IPS-18a (cell line): Measurements from ENCODE around the gene SNW1.

Source experiments
- H3K27ac ChIP-seq: one replicate; pipeline ENCODE4 v1.5.1; 2013; ENCODE audit warnings: low read length
- H3K27me3 ChIP-seq: one replicate; pipeline ENCODE4 v1.6.1; 2013; ENCODE audit warnings: mild to moderate bottlenecking, low read length; ENCODE audit not compliant: control insufficient read depth, insufficient read depth
- H3K36me3 ChIP-seq: one replicate; pipeline ENCODE4 v1.6.1; 2013; ENCODE audit warnings: low read depth, low read length; ENCODE audit not compliant: control insufficient read depth
- H3K4me1 ChIP-seq: one replicate; pipeline ENCODE4 v1.6.1; 2013; ENCODE audit warnings: low read depth, low read length; ENCODE audit not compliant: control insufficient read depth
- H3K4me3 ChIP-seq: one replicate; pipeline ENCODE4 v1.5.1; 2013; ENCODE audit warnings: low read length
- H3K9ac ChIP-seq: one replicate; pipeline ENCODE4 v1.6.1; 2013; ENCODE audit warnings: mild to moderate bottlenecking, low read length, moderate library complexity
- H3K9me3 ChIP-seq: one replicate; pipeline ENCODE4 v1.6.1; 2013; ENCODE audit warnings: low read depth, low read length; ENCODE audit not compliant: control insufficient read depth

The SNW1 gene

DNA sequence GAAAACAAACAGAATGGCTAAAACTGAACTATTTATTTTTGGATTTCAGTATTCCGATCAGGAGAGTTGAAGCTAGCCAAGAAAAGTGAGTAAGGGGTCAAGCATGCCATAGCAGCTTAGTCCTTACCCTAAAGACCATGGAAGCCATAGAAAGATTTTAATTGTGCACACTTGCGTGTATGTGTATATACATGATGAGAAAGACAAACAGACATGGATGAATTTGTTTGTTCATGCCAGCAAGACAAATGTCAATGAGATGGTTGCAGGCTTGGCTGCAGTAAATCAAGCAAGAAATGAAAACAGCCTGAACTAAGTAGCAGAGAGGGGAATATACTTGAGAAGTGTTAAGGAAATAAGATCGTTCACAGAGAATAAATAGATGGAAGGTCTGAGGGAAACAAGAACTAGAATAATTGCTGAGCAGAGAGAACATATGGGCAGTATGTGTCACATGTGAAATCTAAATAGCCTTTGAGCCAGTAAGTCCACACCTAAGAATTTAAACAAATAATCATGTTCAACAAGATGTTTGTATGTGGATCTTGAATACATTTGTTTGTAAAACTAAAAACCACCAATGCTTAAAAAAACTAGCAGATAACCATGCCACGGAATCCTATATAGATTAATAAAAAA lies 14.8 kb downstream of the SNW1 start:
- Histone ChIP-seq H3K9me3 (no peaks in the 10 kb centered on the region), H3K4me1 (no peaks in the 10 kb centered on the region), H3K4me3 (no peak overlapping the region), H3K9ac (no peak overlapping the region), H3K27me3 (no peaks in the 10 kb centered on the region), H3K27ac (no peak overlapping the region), H3K36me3 (peaks cover 54% of the 10 kb centered on the region)

DNA sequence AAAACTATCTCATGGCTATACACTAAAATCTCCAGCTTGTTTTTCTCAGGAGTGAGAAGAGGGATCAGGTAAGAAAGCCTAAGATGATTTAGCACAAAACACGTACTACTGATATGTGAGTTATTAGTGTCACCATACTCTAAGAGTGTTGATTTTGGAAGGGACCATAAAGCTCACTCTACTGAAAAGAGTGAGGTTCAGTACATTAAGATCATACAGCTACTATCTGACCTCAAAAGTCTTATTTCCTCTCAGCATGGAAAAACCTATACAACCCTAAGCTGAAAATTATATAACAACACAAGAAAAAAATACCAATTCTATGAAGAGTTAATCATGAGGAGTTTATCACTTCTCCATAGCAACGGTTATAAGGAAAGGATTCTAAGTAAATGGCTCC lies 19.5 kb downstream of the SNW1 start:
- H3K4me1 ChIP-seq = no peaks in the 10 kb centered on the region
- no peak overlapping the region for H3K9ac ChIP-seq
- H3K4me3 ChIP-seq = no peak overlapping the region
- no peaks in the 10 kb centered on the region for H3K9me3 ChIP-seq
- peaks cover 48% of the 10 kb centered on the region for H3K36me3 ChIP-seq
- no peak overlapping the region for H3K27ac ChIP-seq
- no peaks in the 10 kb centered on the region for H3K27me3 ChIP-seq

- no peak overlapping the region for H3K9ac ChIP-seq
- no peak overlapping the region for H3K27ac ChIP-seq
- H3K9me3 ChIP-seq = no peaks in the 10 kb centered on the region
- H3K4me3 ChIP-seq = no peak overlapping the region
- no peaks in the 10 kb centered on the region for H3K4me1 ChIP-seq
- no peaks in the 10 kb centered on the region for H3K27me3 ChIP-seq
- peaks cover 57% of the 10 kb centered on the region for H3K36me3 ChIP-seq
Measured at GRCh38 chr14:77738559-77739250, 22.3 kb downstream of the SNW1 start.

- Histone ChIP-seq H3K27me3 (no peaks in the 10 kb centered on the region), H3K9ac (no peak overlapping the region), H3K9me3 (no peaks in the 10 kb centered on the region), H3K27ac (no peak overlapping the region), H3K4me3 (no peak overlapping the region), H3K4me1 (no peaks in the 10 kb centered on the region), H3K36me3 (peaks cover 96% of the 10 kb centered on the region)
Measured at GRCh38 chr14:77730976-77731497, 29.9 kb downstream of the SNW1 start.

DNA sequence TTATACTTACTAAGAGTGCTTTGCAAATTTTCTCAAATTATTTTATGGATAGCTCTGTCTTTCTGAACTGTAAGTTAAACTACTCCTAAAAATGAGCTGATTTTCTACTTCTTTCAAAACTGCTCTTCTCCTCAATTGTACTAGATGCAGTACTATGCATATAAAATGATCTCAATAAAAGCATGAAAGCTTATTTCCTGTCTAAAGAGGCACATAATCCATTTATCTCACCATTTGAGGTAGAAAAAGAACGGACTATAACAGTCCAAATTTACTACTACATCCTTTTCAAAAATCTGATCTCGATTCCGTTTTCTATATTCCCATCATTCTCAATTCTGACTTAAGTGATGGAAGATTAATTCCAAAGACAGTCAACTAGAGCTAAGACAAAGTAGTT lies 38.7 kb downstream of the SNW1 start:
- Histone ChIP-seq H3K4me3 (no peak overlapping the region), H3K36me3 (peaks cover 77% of the 10 kb centered on the region), H3K9me3 (no peaks in the 10 kb centered on the region), H3K9ac (no peak overlapping the region), H3K27ac (no peak overlapping the region), H3K27me3 (no peaks in the 10 kb centered on the region), H3K4me1 (no peaks in the 10 kb centered on the region)

- no peak overlapping the region for H3K27ac ChIP-seq
- H3K9ac ChIP-seq = no peak overlapping the region
- H3K36me3 ChIP-seq = peaks cover 78% of the 10 kb centered on the region
- H3K4me3 ChIP-seq = no peak overlapping the region
- H3K27me3 ChIP-seq = no peaks in the 10 kb centered on the region
- no peaks in the 10 kb centered on the region for H3K4me1 ChIP-seq
- H3K9me3 ChIP-seq = no peaks in the 10 kb centered on the region
Measured at GRCh38 chr14:77721437-77721836, 39.5 kb downstream of the SNW1 start.

DNA sequence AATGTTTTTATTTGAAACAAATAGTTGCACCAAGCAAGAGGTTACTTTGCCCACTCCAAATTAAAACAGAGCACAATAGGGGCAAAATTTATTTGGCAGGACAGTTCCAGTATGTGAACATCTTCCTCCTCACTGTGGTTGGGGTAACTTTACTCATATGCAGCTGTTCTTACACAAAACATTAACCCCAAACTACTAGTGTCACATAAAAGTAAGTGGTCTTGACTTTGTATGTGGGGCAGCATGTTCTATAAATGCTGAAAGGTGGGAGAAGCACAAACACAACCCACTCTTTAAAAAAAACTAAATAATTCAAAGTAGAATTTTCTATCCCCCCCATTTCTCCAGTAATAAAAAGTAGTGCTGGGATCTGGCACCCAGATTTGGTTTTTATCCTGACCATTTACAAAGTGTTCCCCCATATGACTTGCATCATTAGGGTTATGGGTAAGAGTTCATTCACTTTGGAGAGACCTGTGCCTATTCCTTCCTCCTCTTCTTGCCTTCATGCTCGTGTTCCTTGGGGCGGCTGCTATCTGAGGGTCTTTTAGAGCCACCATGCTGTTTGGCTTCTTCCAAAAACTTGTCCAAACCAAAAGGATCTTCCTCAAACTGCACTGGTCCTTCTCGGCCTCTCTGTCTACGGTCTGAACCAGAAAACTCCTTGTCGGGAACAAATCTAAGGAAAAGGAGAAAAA lies 43.2 kb downstream of the SNW1 start:
- no peaks in the 10 kb centered on the region for H3K4me1 ChIP-seq
- H3K9me3 ChIP-seq = no peaks in the 10 kb centered on the region
- no peak overlapping the region for H3K9ac ChIP-seq
- H3K4me3 ChIP-seq = no peak overlapping the region
- no peak overlapping the region for H3K27ac ChIP-seq
- peaks cover 81% of the 10 kb centered on the region for H3K36me3 ChIP-seq
- H3K27me3 ChIP-seq = no peaks in the 10 kb centered on the region

GRCh38 chr14:77714926-77715325 lies 46.0 kb downstream of the SNW1 start:
- H3K27ac ChIP-seq = no peak overlapping the region
- peaks cover 84% of the 10 kb centered on the region for H3K36me3 ChIP-seq
- H3K4me1 ChIP-seq = no peaks in the 10 kb centered on the region
- H3K4me3 ChIP-seq = no peak overlapping the region
- no peaks in the 10 kb centered on the region for H3K27me3 ChIP-seq
- H3K9me3 ChIP-seq = no peaks in the 10 kb centered on the region
- H3K9ac ChIP-seq = no peak overlapping the region

GRCh38 chr14:77710364-77710763 lies 50.6 kb downstream of the SNW1 start:
- Histone ChIP-seq H3K9me3 (no peaks in the 10 kb centered on the region), H3K27me3 (no peaks in the 10 kb centered on the region), H3K36me3 (peaks cover 49% of the 10 kb centered on the region), H3K4me3 (no peak overlapping the region), H3K27ac (no peak overlapping the region), H3K9ac (no peak overlapping the region), H3K4me1 (peaks cover 4% of the 10 kb centered on the region)

DNA sequence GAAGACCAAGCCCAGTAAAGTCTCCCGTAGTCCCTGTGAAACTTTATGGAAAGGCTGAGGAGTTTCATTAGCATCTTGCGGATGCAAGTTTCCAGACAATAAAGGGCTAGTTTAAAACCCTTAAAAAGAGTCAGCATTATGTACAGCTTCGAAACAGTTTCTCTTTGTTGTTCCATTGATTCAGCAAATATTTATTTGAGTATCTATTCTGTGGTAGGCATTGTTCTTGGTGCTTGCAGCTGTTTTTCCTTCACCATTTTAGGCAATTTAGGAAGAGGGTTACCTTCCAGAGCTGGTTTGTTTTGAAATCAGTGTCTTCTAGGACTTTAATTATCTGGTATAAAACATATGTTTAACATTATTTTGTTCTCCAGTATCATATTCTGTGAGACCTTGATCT lies 51.5 kb downstream of the SNW1 start:
- Histone ChIP-seq H3K4me1 (peaks cover 4% of the 10 kb centered on the region), H3K27me3 (no peaks in the 10 kb centered on the region), H3K9ac (peak overlapping the region; percentile 94), H3K36me3 (peaks cover 44% of the 10 kb centered on the region), H3K27ac (no peak overlapping the region), H3K9me3 (no peaks in the 10 kb centered on the region), H3K4me3 (peak overlapping the region; percentile 99)

- no peaks in the 10 kb centered on the region for H3K9me3 ChIP-seq
- peak overlapping the region; percentile 94 for H3K9ac ChIP-seq
- peak overlapping the region; percentile 99 for H3K4me3 ChIP-seq
- peak overlapping the region; percentile 87 for H3K27ac ChIP-seq
- H3K36me3 ChIP-seq = peaks cover 44% of the 10 kb centered on the region
- H3K27me3 ChIP-seq = no peaks in the 10 kb centered on the region
- peaks cover 4% of the 10 kb centered on the region for H3K4me1 ChIP-seq
Measured at GRCh38 chr14:77708749-77709148, 52.2 kb downstream of the SNW1 start.
